ENCODE results near the gene SETD3. TPM values are rescaled to one million over a fixed set of nuclear protein-coding genes. Genes with fewer than 3 reads are reported as not detected.
A peak's percentile ranks its signal among the peaks of the same experiment; 100 is the strongest.

Gene SETD3
- total and polyA plus RNA-seq, 2 donors (not counting 1 experiment from before 2014, with no cell fraction given): 30.9 to 38.3 TPM

DNA sequence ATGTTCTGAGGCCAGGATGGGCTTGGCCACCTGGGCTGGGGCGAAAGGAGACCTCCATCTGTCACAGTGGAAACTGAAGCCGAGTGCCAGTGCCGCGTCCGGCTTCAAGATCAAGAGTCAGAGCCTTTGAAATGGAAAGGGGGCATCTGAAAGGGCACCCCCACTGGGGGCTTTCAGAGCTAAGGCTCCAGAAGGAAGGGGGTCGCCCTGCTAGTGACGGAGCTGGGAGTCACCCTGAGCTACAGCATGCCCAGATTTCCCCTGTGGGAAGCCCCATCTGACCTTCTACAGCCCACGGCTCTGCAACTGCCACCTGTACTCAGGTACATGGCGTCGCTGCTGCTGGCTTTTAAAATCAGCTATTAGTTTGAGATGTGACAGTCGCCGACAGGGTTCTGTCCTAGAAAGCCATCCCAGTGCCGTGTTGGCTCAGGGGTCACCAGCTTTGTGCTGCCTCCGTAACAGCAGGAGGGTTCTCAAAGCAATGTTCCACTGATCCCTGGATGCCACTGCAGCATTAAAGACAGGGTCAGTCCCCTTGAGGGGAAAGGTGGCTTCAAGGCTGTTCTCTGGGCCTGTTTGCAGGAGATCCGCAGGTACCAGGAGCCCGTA, 32.0 kb upstream of the SETD3 start:
- Histone ChIP-seq H3K36me3 (ENCODE audit: control insufficient read depth, insufficient read depth, low read length) (peaks cover 26% of the 10 kb centered on the region), H3K9ac (ENCODE audit: insufficient read depth, low read length) (no peak overlapping the region), H3K9me3 (ENCODE audit: control insufficient read depth, insufficient read depth, low read depth, low read length) (no peaks in the 10 kb centered on the region), H4K20me1 (ENCODE audit: control insufficient read depth, extremely low read depth, insufficient read depth, low read length) (no peaks in the 10 kb centered on the region), H3K27ac (ENCODE audit: insufficient read depth, low read length) (no peak overlapping the region), H3K4me1 (ENCODE audit: control insufficient read depth, extremely low read depth, insufficient read depth, low read length) (peaks cover 2% of the 10 kb centered on the region), H3K79me2 (ENCODE audit: control insufficient read depth, insufficient read depth, low read length) (no peaks in the 10 kb centered on the region), H3K4me3 (replicated peaks in 1 of 4; ENCODE audit: control extremely low read depth in 1 of 4, insufficient read depth in 1 of 4, low read depth in 3 of 4, low read length in 4 of 4) (no peak overlapping the region), H3K27me3 (ENCODE audit: control insufficient read depth, insufficient read depth, low read length) (no peaks in the 10 kb centered on the region), H3K4me2 (ENCODE audit: extremely low read depth, insufficient read depth, low read length) (no peak overlapping the region), H2AFZ (ENCODE audit: low read length) (no peak overlapping the region)
- TF ChIP-seq, protein P1, sequence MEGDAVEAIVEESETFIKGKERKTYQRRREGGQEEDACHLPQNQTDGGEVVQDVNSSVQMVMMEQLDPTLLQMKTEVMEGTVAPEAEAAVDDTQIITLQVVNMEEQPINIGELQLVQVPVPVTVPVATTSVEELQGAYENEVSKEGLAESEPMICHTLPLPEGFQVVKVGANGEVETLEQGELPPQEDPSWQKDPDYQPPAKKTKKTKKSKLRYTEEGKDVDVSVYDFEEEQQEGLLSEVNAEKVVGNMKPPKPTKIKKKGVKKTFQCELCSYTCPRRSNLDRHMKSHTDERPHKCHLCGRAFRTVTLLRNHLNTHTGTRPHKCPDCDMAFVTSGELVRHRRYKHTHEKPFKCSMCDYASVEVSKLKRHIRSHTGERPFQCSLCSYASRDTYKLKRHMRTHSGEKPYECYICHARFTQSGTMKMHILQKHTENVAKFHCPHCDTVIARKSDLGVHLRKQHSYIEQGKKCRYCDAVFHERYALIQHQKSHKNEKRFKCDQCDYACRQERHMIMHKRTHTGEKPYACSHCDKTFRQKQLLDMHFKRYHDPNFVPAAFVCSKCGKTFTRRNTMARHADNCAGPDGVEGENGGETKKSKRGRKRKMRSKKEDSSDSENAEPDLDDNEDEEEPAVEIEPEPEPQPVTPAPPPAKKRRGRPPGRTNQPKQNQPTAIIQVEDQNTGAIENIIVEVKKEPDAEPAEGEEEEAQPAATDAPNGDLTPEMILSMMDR (conservative IDR thresholded peaks at IDR 0.05 in 1 of 2, IDR thresholded peaks at IDR 0.05 in 1 of 2; ENCODE audit: low read depth in 1 of 2, low read length in 2 of 2): no peak
- TF ChIP-seq EZH2 (IDR thresholded peaks at IDR 0.05; ENCODE audit: low read length, missing control alignments): no peak
- DNase-seq (ENCODE audit: low read depth in 2 of 2): no peak

DNA sequence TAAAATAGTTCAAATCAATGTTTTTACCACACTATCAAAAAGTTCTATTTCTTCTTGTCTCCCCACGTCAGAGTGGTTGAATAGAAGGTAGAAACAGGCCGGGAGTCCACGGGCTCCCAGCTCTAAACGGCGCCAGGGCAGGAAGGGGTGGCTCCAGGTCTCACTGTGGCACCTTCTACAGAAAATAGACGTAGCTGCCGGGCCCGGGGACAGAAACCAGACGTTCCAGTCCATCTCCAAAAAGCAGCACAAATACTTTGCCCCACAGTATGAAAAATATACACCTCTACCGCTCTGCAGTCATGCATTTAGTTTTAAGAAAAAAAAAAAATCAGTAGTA, 31.4 kb upstream of the SETD3 start:
- H4K20me1 ChIP-seq (ENCODE audit: control insufficient read depth, extremely low read depth, insufficient read depth, low read length): no peaks in the 10 kb centered on the region
- no peak for DNase-seq (ENCODE audit: low read depth in 2 of 2)
- no peaks in the 10 kb centered on the region for H3K27me3 ChIP-seq (ENCODE audit: control insufficient read depth, insufficient read depth, low read length)
- H3K4me2 ChIP-seq (ENCODE audit: extremely low read depth, insufficient read depth, low read length): no peak overlapping the region
- no peak overlapping the region for H3K9ac ChIP-seq (ENCODE audit: insufficient read depth, low read length)
- no peak overlapping the region for H3K4me3 ChIP-seq (replicated peaks in 1 of 4; ENCODE audit: control extremely low read depth in 1 of 4, insufficient read depth in 1 of 4, low read depth in 3 of 4, low read length in 4 of 4)
- H3K27ac ChIP-seq (ENCODE audit: insufficient read depth, low read length): no peak overlapping the region
- no peaks in the 10 kb centered on the region for H3K79me2 ChIP-seq (ENCODE audit: control insufficient read depth, insufficient read depth, low read length)
- H3K9me3 ChIP-seq (ENCODE audit: control insufficient read depth, insufficient read depth, low read depth, low read length): no peaks in the 10 kb centered on the region
- peaks cover 2% of the 10 kb centered on the region for H3K4me1 ChIP-seq (ENCODE audit: control insufficient read depth, extremely low read depth, insufficient read depth, low read length)
- H3K36me3 ChIP-seq (ENCODE audit: control insufficient read depth, insufficient read depth, low read length): peaks cover 27% of the 10 kb centered on the region
- no peak for TF ChIP-seq EZH2 (IDR thresholded peaks at IDR 0.05; ENCODE audit: low read length, missing control alignments)
- TF ChIP-seq, protein P1 (conservative IDR thresholded peaks at IDR 0.05 in 1 of 2, IDR thresholded peaks at IDR 0.05 in 1 of 2; ENCODE audit: low read depth in 1 of 2, low read length in 2 of 2): no peak
- H2AFZ ChIP-seq (ENCODE audit: low read length): no peak overlapping the region

DNA sequence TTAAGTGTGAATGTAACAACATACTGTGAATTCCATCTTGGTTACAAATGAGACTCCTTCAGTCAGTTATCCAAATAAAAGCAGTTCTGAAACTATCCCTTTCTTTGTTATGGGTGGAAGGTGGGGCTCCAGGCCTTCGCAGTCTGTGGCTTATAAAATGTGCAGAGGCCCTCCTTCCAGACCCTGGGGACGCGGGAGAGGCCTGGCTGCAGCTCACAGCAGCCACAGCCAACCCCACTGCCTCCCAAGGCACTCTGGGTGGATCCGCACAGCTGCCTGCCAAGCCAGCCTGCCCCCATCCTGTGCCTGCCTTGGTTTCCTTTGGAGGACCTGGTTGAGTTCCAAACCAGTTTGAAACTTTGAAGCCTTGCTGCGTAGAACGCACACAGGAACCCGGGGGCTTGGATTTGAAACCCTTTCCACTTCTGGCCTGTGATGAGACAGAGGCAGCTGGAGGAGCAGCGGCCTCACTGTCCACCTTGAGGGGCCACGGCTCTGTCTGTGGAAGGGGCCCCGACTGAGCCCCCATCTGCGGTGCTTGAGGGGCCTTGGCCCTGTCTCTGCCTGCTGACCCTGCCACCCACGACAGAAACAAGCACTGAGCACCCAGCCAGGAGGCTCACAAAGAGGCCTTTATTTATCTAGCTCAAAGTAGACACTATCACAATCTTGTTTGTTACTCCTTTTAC, 30.9 kb upstream of the SETD3 start:
- no peaks in the 10 kb centered on the region for H4K20me1 ChIP-seq (ENCODE audit: control insufficient read depth, extremely low read depth, insufficient read depth, low read length)
- H3K9me3 ChIP-seq (ENCODE audit: control insufficient read depth, insufficient read depth, low read depth, low read length): no peaks in the 10 kb centered on the region
- peaks cover 2% of the 10 kb centered on the region for H3K4me1 ChIP-seq (ENCODE audit: control insufficient read depth, extremely low read depth, insufficient read depth, low read length)
- H2AFZ ChIP-seq (ENCODE audit: low read length): no peak overlapping the region
- no peaks in the 10 kb centered on the region for H3K27me3 ChIP-seq (ENCODE audit: control insufficient read depth, insufficient read depth, low read length)
- H3K4me3 ChIP-seq (replicated peaks in 1 of 4; ENCODE audit: control extremely low read depth in 1 of 4, insufficient read depth in 1 of 4, low read depth in 3 of 4, low read length in 4 of 4): no peak overlapping the region
- H3K36me3 ChIP-seq (ENCODE audit: control insufficient read depth, insufficient read depth, low read length): peaks cover 29% of the 10 kb centered on the region
- H3K27ac ChIP-seq (ENCODE audit: insufficient read depth, low read length): no peak overlapping the region
- no peak overlapping the region for H3K9ac ChIP-seq (ENCODE audit: insufficient read depth, low read length)
- DNase-seq (ENCODE audit: low read depth in 2 of 2): peak; percentile 22 to 67
- no peak overlapping the region for H3K4me2 ChIP-seq (ENCODE audit: extremely low read depth, insufficient read depth, low read length)
- H3K79me2 ChIP-seq (ENCODE audit: control insufficient read depth, insufficient read depth, low read length): no peaks in the 10 kb centered on the region
- TF ChIP-seq, protein P1 (conservative IDR thresholded peaks at IDR 0.05 in 1 of 2, IDR thresholded peaks at IDR 0.05 in 1 of 2; ENCODE audit: low read depth in 1 of 2, low read length in 2 of 2): no peak
- TF ChIP-seq EZH2 (IDR thresholded peaks at IDR 0.05; ENCODE audit: low read length, missing control alignments): no peak
